Measurements from ENCODE around the gene NUF2. TPM values are rescaled to one million over a fixed set of nuclear protein-coding genes. Genes with fewer than 3 reads are reported as not detected.
A peak's percentile ranks its signal among the peaks of the same experiment; 100 is the strongest.
"Not testable (repeated sequence)": the region's sequence is repeated elsewhere in the genome, so short reads cannot be mapped to it uniquely, and the experiment has no call there.

The NUF2 gene
- 1 to 10 TPM; 1.3 to 4.4 TPM for total RNA-seq
- long read RNA-seq, partial matches to known transcripts: 0 of 3 reads
- long read RNA-seq, other reads (novel, unspliced or antisense): 1 of 3 reads

- intact Hi-C loops (cut with DNase I, micrococcal nuclease): no loop called here
- ATAC-seq (peak; percentile 100), DNase-seq (peak; percentile 97 to 98)
Measured at GRCh38 chr1:163321311-163322305, at the start of gene NUF2. NUF2 (plus strand) TSS chr1:163321954; CDS start chr1:163326052, 4,098 bp downstream.

DNA sequence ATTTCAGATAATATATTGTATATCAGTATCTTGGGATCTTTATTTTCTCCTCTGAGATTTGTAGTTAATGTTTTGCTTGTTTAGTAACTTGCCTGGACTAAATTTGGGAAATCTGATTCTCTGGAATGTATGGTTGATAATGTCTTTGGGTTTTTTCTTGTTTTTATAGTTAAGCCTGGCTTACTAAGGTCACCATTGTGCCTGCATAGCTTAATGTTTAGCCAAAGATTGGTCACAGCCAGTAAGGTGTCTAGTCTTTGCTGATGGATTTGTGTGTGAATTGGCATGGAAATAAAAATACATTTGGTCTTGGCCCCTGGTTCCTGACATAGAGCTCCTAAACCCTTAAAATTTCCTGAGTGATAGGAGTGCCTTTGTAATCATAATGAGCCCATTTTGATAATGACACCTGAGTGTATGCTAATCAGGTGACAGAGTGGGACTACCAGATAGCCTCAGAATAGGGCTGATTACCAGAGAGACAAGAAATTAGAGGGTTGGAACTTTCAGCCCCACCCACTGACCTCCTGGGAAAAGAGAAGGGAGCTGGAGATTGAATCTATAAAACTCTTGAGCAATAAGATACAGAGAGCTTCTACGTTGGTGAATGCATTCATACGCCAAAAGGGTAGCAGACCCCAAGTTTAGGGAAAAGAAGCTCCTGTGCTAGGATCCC is 47.9 kb upstream of the NUF2 start:
- no peak for ATAC-seq
- DNase-seq: no peak
- intact Hi-C loops (cut with DNase I, micrococcal nuclease): no loop called here

DNA sequence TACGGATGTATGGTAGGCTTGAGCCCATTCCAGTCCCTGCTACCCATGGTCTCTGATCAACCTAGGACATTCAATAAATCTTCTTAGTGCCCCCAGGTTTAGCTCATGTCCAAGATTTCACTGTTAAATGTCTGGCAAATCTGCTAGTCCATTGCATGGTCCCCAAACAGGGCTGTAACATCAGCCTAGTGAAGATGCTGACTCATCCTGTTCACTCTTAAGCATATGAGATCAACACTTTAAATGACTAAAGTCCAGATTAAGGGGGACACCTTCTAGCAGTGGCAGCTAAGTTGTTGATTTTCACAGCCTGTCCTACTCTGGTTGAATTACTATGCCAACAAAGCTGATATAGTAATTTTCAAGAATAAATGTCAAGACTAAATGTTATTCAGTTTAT is 46.5 kb upstream of the NUF2 start:
- intact Hi-C loops (cut with DNase I, micrococcal nuclease): no loop called here
- no peak for ATAC-seq
- DNase-seq: no peak

GRCh38 chr1:163278602-163279001 is 43.2 kb upstream of the NUF2 start:
- intact Hi-C loops (cut with DNase I, micrococcal nuclease): no loop called here
- no peak for DNase-seq
- no peak for ATAC-seq

GRCh38 chr1:163284867-163285266 is 36.9 kb upstream of the NUF2 start:
- intact Hi-C loops (cut with DNase I, micrococcal nuclease); ATAC-seq; DNase-seq: not testable (repeated sequence)

DNA sequence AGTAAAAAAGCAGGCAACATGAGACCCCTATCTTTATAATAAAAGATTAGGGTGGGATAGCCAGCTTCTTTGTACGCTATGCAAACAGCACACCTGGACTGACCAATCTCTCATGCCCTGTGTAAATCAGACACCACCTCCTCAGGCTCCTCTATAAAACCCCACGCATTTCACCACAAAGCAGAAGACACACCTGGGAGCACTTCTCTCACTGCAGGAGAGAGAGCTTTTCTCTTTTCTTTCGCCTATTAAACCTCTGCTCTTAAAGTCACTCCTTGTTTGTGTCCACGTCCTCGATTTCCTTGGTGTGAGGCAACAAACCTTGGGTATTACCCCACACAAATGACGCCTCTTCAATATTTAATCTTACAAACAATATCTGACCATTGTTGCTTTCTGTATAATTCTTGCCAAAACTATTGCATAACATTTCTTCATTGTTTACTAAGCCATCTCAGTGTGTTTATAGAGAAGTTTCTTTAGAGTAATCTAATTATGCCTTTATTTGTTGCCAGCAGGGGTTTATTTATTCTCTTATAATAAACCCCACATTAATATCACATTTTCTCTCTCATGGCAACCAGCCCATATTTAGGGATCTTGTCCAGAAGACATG is 31.6 kb upstream of the NUF2 start:
- intact Hi-C loops (cut with DNase I, micrococcal nuclease): no loop called here
- DNase-seq: no peak
- no peak for ATAC-seq

GRCh38 chr1:163291461-163291860 is 30.3 kb upstream of the NUF2 start:
- intact Hi-C loops (cut with DNase I, micrococcal nuclease): no loop called here
- DNase-seq: no peak
- ATAC-seq: no peak

DNA sequence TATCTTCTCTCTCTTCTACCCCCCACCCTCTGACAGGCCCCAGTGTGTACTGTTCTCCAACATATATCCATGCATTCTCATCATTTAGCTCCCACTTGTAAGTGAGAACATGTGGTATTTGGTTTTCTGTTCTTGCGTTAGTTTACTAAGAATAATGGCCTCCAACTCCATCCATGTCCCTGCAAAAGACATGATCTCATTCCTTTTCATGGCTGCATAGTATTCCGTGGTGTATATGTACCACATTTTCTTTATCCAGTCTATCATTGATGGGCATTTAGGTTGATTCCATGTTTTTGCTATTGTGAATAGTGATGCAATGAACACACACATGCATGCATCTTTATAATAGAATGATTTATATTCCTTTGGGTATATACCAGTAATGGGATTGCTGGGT is 29.6 kb upstream of the NUF2 start:
- ATAC-seq; DNase-seq; intact Hi-C loops (cut with DNase I, micrococcal nuclease): not testable (repeated sequence)

DNA sequence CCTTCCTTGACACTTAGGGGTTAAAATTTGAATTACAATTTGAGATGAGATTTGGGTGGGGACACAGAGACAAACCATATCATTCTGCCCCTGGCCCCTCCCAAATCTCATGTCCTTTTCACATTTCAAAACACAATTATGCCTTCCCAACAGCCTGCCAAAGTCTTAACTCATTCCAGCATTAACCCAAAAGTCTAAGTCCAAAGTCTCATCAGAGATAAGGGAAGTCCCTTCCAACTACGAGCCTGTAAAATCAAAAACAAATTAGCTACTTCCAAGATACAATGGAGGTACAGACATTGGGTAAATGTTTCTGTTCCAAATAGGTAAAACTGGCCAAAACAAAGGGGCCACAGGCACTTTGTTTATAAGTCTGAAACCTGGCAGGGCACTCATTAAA is 28.3 kb upstream of the NUF2 start:
- DNase-seq; intact Hi-C loops (cut with DNase I, micrococcal nuclease); ATAC-seq: not testable (repeated sequence)

GRCh38 chr1:163295949-163296348 is 25.8 kb upstream of the NUF2 start:
- intact Hi-C loops (cut with DNase I, micrococcal nuclease): no loop called here
- ATAC-seq: no peak

GRCh38 chr1:163296504-163297263 is 25.1 kb upstream of the NUF2 start:
- intact Hi-C loops (cut with DNase I, micrococcal nuclease): no loop called here
- ATAC-seq: no peak
- DNase-seq: no peak

More at GRCh38 chr1:163295949-163296348, 25.8 kb upstream of the NUF2 start:
- DNase-seq: no peak

- intact Hi-C loops (cut with DNase I, micrococcal nuclease): no loop called here
- ATAC-seq (no peak), DNase-seq (no peak)
Measured at GRCh38 chr1:163298365-163298764, 23.4 kb upstream of the NUF2 start.

DNA sequence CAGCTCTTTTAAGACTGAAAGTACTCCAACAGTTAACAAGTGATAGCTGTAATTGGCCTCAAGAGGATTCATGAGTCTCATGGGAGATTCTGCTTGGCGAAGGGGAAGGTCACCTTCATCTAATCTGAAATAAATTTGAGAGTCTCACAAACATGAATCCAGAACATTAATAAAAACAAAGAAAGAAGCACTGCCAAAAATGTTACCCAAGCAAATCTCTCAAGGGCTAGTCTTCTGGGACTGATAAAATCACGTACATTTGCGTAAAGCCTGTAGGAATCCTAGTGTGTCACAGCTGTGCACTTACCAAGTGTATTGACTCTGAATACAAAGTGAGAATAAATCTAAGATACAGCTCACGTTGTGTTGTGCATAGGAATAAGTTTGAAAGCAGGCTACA is 21.2 kb upstream of the NUF2 start:
- intact Hi-C loops (cut with DNase I, micrococcal nuclease): loop anchor here in 1 of 2 donors (10.0 kb wide), 1 partner anchor 116 kb away; no protein-coding TSS in a partner anchor
- ATAC-seq (no peak), DNase-seq (no peak)

- intact Hi-C loops (cut with DNase I, micrococcal nuclease): loop anchor here in 1 of 2 donors (10.0 kb wide), 1 partner anchor 119 kb away; no protein-coding TSS in a partner anchor
- DNase-seq: no peak
- no peak for ATAC-seq
Measured at GRCh38 chr1:163303561-163303960, 18.2 kb upstream of the NUF2 start.

GRCh38 chr1:163305441-163305840 is 16.3 kb upstream of the NUF2 start:
- ATAC-seq (no peak), DNase-seq (no peak)
- intact Hi-C loops (cut with DNase I, micrococcal nuclease): loop anchor here in 1 of 2 donors (10.0 kb wide), 1 partner anchor 121 kb away; no protein-coding TSS in a partner anchor

DNA sequence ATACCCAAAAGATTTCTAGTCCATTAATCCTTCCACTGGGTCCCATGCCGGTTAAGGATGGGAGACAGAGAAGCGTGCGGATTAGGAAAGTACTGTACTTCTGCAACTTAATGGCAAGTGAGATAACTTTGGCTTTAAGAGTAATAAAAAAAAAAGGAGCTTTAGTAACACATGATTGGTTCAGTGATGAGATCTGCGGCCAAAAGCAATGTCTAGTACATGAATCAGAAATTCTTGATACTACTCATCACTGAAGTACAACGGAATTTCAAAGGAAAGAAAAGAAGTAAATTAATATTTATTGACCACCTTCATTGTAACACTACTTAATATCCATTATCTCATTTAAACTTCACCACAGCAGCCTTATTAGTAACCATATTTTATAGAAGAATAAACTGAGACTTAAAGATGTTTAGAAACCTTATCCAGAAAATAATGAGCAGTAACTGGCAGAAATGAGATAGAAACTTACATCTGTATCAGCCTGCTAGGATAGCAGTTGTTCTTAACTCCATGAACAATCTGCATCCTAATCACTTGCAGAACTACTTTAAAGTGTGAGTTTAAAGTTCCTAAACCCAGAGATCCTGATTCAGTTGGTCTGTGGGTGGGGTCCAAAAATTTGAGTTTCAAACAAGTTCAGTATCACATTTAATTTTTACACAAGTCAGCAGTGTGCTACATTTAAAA is 14.1 kb upstream of the NUF2 start:
- intact Hi-C loops (cut with DNase I, micrococcal nuclease): loop anchor here in 1 of 2 donors (10.0 kb wide), 1 partner anchor 123 kb away; no protein-coding TSS in a partner anchor
- DNase-seq (no peak), ATAC-seq (no peak)

- no peak for ATAC-seq
- DNase-seq: no peak
- intact Hi-C loops (cut with DNase I, micrococcal nuclease): loop anchor here in 1 of 2 donors (10.0 kb wide), 1 partner anchor 124 kb away; no protein-coding TSS in a partner anchor
Measured at GRCh38 chr1:163308811-163309210, 12.9 kb upstream of the NUF2 start.

All from left colon (tissue), 2 donors.